Activated CD8-positive, alpha-beta memory T cell treated with anti-CD3 and anti-CD28 coated beads for 1 hour (primary cell): ENCODE data around the gene HARS1.
"Not testable (repeated sequence)": the region's sequence is repeated elsewhere in the genome, so short reads cannot be mapped to it uniquely, and the experiment has no call there.

Experiments used
- DNase-seq, 2 donors: peaks; one replicate each; pipeline ENCODE4 v3.0.0-alpha.2; 2020; ENCODE audit warnings: low read depth in 1 of 2; ENCODE audit errors: extremely low read depth in 1 of 2

Gene HARS1

GRCh38 chr5:140677947-140678346 lies 13.2 kb downstream of the HARS1 start:
- no peak for DNase-seq

DNA sequence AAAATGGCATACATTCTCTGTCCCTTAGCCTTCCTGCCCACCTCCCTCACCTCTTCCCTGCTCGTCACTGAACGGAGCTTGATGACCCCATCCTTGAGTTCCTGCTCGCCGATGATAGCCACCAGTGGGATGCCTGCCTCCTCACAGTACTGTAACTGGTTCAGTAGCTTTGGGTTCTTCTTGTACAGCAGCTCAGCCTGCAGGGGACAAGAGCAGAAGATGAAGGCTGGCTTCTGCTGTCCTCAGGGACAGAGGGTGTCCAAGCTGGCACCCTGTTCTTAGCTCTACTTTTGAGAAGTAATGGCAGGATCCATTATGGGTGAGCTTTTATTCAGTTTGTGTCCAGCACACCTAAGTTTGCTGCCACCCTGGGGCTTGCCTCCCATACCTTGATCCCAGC lies 16.5 kb downstream of the HARS1 start:
- no peak for DNase-seq

- DNase-seq = no peak
These were observed 17.0 kb downstream of the HARS1 start for GRCh38 chr5:140674211-140674610.

- DNase-seq = no peak
These were observed 17.8 kb downstream of the HARS1 start, which contains the start of gene DND1 for GRCh38 chr5:140673187-140673976. Gene DND1, minus strand, starts transcription at chr5:140673576. Its CDS starts 34 bp downstream, at chr5:140673542.

- DNase-seq = no peak
These were observed 18.5 kb downstream of the HARS1 start for GRCh38 chr5:140672455-140673186.

DNA sequence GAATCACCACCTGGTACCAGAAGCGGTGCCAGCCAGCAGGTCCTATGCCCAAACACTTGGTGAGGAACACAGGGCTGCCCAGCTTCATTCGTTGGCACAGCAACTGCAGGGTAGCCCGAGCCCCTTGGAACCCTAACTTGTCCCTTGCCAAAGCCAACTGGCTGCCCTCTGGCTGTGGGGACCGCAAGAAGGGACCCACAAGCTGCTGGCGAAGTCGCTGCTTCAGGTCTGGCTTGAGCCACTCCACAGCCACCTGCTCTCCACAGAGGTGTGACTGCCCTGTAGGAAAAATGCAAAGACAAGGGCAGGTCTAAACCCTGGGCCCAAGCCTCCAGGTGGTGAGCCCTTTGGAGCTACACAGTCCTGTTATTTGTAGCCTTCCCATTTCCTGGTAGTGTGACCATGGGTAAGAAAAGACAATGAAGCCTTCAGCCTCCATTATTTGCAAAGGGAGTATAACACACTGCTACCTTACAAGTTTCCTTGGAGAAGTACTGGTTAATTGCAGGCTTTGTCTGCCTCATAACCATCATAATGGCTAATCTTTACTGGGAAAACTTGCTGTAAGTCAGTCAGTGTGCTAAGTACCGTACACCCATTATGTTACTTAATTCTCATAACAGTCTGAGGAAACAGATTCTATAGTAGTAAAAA lies 19.6 kb downstream of the HARS1 start:
- no peak for DNase-seq

DNA sequence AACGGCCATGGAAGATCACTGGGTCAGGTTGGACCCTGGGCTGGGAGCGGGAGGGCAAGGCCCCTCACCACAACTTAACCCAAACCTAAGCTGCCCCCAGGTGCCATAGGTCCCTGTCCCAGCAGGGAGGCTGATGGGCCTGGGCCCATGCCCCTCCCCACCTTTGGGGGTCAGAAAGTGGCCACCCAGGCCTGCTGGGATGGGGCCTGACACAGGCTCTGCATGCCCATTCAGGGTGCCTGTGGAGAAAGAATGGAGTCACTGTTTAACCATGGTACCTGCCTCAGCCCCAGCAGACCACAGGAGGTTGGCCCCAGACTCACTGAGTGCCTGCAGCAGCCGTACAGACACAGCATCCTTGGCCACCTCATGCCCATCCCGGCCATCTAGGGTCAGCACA lies 20.1 kb downstream of the HARS1 start:
- DNase-seq = not testable (repeated sequence)

DNA sequence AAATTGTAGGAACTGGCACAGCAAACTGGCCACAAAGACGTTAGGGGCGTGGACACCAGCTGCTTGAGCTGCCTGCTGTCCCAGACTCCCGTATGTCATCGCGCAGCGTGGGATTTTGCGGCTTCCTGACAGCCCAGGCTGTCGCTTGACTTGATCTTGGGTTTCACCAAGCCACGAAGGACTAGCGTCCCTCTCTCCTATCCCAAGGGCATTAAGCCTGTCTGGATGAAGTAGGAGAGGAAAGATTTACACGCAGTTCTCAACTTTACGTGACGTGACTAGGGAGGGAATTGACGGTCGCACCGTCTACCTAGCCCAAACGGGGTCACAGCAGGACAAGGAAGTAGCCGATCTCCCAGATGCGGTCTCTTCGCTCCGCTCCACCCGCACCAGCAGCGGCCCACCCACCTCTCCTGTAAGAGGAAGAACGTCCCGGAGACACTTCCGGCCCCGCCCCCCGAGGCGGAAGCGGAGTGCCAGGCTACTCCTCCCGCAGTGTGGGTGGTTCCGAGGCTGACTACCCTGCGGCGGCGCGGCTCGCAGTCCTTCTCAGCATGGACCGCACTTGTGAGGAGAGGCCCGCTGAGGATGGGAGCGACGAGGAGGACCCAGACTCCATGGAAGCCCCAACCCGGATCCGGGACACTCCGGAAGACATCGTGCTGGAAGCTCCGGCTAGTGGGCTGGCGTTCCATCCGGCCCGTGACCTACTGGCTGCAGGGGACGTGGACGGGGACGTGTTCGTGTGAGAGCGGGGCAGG lies 26.6 kb downstream of the HARS1 start, which contains the start of gene WDR55:
TSS of gene WDR55 (plus strand) at position 546 of the 761 bp plus-strand sequence. CDS start at position 555, 9 bp downstream.
- DNase-seq = peak; percentile 89 to 94

DNA sequence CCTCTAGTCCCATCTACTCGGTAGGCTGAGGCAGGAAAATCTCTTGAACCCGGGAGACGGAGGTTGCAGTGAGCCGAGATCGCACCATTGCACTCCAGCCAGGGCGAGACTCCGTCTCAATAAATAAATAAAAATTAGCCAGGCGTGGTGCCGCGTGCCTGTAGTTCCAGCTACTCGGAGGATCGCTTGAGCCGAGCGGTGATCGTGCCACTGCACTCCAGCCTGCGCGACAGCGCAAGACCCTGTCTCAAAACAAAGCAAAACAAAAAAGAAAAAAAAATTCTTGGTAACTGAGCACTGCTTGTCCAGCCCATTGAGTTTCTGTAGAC lies 27.2 kb downstream of the HARS1 start:
- no peak for DNase-seq

DNA sequence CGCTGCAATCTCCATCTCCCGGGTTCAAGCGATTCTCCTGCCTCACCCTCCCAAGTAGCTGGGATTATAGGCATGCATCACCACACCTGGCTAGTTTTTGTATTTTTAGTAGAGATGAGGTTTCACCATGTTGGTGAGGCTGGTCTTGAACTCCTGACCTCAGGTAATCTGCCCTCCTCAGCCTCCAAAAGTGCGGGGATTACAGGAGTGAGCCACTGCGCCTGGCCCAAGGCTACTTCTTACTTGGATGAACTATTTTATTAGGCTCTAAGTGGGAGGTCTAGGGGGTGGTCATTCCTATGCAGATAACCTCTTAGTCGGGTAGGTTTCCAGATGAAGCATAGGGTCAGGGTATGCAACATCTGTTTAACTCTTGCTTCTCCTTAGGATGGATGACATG lies 30.8 kb downstream of the HARS1 start:
- DNase-seq = not testable (repeated sequence)

DNA sequence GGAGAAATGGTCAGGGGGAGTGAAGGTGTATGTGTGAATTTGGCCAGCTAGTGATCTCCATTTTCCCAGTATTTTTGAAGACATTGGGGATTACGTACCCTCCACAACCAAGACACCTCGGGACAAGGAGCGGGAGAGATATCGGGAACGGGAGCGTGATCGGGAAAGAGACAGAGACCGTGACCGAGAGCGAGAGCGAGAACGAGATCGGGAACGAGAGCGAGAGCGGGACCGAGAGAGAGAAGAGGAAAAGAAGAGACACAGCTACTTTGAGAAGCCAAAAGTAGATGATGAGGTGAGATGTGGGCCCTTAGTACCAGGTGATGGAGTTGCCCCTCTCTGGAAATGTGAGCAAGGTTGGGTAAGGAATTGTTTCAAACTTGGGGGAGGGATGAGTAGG lies 32.3 kb downstream of the HARS1 start:
- no peak for DNase-seq

DNA sequence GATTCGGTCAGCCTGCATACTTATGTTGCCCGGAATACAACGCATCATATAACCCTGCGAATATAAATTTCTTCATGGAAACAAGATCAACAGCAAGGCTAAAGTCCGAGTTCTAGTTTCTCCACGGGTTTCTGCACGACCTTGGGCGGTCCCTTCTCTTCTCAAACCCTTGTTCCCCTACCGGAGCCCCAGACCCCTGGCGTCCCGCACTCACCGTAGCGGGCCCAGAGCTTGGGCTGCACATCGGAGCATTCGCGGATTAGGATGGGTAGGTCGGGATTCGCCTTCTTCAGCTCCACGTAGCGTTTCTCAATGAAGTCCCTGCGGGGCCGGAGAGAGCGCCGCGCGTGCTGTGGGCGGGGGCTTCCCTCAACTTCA lies 44.1 kb downstream of the HARS1 start:
- DNase-seq = no peak

- DNase-seq = no peak
These were observed 48.5 kb downstream of the HARS1 start for GRCh38 chr5:140642718-140643117.

DNA sequence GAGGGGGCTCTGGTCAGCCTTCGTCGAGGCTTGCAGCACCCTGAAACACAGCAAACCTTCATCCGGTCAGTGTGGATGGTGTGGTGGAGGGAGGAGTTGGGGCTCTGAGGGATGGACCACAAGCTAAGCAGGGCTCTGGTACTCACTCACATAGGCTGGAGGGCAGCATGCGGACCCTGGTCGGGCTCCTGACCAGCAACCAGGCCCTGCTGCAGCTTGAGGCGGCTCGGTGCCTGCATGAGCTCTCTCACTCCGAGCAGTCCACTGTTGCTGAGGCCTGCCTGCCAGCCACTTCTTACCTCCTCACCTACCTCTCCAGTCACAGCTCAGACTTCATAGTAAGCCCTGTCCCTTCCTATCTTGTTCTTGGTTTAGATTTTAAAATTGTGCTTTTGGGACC lies 49.5 kb downstream of the HARS1 start:
- no peak for DNase-seq

DNA sequence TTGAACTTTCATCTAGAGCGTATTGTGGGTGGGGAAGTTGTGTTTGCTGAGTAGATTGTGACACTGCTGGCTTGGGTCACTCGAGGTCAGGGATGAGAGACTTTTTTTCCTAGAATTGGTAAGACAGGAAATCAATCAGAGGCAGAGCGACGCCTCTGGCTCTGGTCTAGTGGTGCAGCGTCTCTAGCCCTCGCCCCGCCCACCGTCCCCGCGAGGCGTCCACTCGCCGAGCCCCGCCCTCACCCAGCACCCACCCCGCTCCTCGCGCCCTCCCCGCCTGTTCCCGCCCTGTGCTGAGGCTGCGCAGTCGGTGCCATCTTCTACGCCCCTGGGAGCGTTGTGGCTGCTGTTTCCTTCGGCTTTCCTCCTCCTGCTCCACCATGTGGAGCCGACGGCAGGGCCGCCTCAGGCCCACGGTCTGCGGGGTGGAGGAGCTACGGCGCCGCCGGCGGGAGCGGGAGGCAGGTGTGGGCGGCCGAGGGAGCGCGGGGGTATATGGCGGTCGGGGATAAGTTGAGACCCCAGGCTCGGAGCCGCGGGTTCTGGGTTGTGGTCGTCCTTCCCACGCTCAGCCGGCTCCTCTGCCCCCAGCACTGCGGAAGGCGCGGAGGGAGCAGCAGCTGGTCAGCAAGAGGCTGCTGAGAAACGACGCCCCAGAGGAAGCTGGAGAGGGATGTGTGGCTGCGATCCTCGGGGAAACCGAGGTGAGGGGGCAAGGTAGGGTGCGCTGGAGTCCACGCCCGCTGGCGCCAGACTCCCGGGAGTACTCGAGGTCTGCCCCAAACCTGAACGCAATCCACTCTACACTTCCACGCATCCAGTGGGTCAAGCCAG lies 51.8 kb downstream of the HARS1 start, which contains the start of gene TMCO6:
TSS of gene TMCO6 (plus strand) at position 304 of the 834 bp plus-strand sequence. CDS start at position 381, 77 bp downstream.
- peak; percentile 94 to 96 for DNase-seq

DNA sequence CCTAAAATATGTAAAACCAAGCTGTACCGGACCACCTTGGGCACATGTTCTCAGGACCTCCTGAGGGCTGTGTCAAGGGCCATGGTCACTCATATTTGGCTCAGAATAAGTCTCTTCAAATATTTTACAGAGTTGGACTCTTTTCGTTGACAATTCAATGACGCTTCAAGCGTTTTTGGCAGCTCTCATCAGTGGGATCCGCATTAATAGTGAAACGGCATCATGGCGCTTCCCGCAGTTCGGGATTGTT lies 52.3 kb downstream of the HARS1 start:
- DNase-seq = not testable (repeated sequence)

- DNase-seq = no peak
These were observed 53.6 kb downstream of the HARS1 start for GRCh38 chr5:140637371-140638100.

GRCh38 chr5:140635291-140636257 lies 55.6 kb downstream of the HARS1 start:
- DNase-seq = no peak
